COLO668 (cell line): Measurements from ENCODE around the gene CASZ1.

Experiments used
- DNase-seq: peaks from one replicate; lab custom pipeline; 2025; ENCODE audit not compliant: unreplicated experiment; lab: John Stamatoyannopoulos, UW

Gene CASZ1

GRCh38 chr1:10825592-10825991, 29.1 kb upstream of the CASZ1 start:
- DNase-seq: no peak

DNA sequence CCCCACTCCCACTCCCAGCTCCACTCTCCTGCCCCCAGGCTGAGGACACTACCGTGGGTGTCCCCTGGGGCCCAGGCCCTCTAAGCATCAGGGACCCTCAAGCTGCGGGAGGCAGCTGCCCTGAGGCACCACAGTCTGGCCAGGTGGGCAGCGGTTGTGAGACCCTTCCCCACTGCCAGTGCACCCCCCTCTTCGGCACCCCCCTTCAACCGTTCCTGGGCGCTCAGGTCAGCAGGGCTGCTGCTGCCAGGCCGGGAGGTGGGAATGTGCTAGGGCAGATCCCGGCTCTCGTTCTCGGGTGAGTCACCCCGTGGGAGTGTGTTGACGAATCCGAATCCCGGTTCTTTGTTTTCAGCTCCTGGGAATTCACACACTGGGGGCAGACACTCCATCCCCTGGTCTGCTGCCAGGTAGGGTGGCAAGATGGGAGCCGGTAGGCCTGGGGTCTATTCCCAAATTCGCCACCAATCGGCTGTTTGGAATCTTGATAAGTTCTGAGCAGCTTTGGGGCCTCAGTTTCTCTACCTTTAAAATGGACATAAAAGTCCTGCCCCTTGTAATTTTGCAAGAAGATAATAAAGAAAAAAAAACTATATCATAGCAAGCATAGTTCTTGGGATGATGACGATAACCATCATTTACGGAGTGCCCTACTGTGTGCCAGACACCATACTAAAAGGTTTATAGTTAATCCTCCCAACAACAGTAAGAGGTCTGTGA, 28.5 kb upstream of the CASZ1 start:
- peak; percentile 59 for DNase-seq

- DNase-seq: no peak
Observed at GRCh38 chr1:10823000-10823401, 26.6 kb upstream of the CASZ1 start.

- DNase-seq: no peak
Observed at GRCh38 chr1:10821388-10821787, 24.9 kb upstream of the CASZ1 start.

DNA sequence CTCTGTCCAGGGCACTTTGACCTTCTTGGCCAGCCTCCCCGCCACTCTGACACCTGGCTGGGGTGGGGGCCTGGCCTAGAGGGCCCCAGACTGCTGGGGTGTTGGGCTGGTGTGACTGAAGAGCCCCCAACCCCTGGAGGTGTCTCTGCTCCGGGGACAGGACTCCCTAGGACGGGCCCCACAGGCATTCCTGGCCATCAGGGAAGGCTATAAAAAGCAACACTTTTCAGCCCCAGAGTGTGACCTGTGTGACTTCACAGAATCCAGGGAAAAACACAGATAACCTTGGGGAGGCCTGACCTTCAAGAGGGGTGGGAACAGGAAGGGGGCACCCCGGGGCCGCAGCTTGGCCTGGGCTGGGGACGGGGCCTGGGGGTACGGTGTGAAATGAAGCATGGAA, 24.0 kb upstream of the CASZ1 start:
- no peak for DNase-seq

GRCh38 chr1:10819198-10819901, 22.9 kb upstream of the CASZ1 start:
- no peak for DNase-seq

GRCh38 chr1:10818262-10819197, 22.1 kb upstream of the CASZ1 start:
- peak; percentile 53 for DNase-seq

- DNase-seq: no peak
Observed at GRCh38 chr1:10816743-10817369, 20.4 kb upstream of the CASZ1 start.

GRCh38 chr1:10816233-10816632, 19.8 kb upstream of the CASZ1 start:
- no peak for DNase-seq

GRCh38 chr1:10815858-10816195, 19.4 kb upstream of the CASZ1 start:
- DNase-seq: no peak

DNA sequence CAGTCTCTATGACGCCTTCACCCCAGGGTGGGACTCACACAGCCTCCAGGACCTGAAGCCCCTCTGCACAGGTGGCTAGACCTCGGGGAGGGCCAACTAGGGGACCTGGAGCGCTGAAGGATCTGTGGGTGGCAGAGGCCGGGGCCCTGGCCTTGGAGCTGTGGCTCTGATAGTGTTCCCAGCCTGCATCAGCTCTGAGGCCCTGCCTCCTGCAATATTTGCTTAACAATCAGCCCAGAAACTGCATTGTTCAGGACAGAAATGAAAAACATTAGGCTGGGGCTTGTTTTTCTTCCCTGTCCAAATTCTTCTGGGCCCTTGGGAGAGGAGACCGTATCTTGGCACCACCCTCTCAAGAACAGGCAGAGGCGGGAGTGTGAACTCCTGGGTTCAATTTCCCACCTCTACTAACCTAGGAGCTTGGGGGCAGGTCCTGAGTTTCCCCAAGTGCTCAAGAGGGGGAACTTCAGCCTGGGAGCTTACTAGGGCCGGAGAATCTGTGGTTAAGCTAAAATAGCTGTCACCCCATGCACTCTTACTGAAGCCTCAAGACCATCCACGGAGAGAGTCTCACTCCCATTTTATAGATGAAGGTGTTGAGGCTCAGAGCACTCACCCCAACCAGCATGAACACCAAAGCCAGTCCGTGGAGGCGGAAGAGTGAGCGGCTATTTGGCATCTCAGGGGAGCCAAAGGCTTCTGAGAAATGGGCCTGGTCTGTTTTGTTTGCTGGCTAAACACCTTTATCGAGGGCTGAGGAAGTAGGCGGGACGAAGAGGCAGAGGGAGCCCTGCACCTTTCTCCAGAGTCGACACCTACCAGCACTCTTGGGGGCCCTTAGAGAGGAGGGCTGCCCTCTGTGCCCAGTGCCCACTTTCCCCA, 18.8 kb upstream of the CASZ1 start:
- peak; percentile 27 for DNase-seq

- no peak for DNase-seq
Observed at GRCh38 chr1:10814312-10814711, 17.9 kb upstream of the CASZ1 start.

GRCh38 chr1:10813799-10814198, 17.4 kb upstream of the CASZ1 start:
- DNase-seq: no peak

DNA sequence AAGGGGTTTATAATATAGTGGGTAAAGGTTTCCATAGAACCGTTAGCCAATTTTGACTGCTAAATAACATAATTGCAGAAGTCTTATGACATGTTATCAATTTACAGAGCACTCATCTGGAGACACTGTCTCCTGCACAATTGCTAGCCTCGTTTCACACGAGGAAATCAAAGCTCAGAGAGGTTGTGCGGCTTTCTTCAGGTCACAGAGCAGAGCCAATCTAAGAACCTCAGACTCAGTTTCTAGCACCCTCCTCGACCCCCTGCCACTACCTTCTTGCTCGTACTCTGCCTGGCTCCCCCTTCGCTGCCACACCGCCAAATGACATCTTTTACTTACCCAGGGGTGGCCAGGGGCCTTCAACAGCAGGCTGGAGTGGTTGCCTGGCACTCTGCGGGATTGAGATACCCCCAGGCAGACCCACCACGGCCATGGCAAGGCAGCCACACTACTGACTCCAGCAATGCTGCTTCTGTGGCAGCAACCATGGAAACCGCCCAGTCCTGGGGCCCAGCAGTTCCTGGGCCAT, 16.0 kb upstream of the CASZ1 start:
- DNase-seq: no peak

- DNase-seq: no peak
Observed at GRCh38 chr1:10808441-10808840, 12.0 kb upstream of the CASZ1 start.

DNA sequence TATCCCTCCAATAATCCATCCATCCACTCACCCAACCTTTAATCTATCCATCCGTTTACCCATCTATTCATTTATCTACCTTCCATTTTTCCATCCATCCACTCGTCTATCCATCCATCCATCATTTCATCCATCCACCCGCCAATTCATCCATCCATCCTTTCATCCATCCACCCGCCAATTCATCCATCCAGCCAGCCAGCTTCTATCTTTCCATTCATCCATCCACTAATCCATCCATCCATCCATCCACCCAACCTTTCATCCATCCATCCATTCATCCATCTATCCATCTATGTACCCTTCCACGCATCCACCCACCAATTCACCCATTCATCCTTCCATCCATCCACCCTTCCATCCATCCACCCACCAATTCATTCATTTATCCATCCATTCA, 10.5 kb upstream of the CASZ1 start:
- DNase-seq: no peak

DNA sequence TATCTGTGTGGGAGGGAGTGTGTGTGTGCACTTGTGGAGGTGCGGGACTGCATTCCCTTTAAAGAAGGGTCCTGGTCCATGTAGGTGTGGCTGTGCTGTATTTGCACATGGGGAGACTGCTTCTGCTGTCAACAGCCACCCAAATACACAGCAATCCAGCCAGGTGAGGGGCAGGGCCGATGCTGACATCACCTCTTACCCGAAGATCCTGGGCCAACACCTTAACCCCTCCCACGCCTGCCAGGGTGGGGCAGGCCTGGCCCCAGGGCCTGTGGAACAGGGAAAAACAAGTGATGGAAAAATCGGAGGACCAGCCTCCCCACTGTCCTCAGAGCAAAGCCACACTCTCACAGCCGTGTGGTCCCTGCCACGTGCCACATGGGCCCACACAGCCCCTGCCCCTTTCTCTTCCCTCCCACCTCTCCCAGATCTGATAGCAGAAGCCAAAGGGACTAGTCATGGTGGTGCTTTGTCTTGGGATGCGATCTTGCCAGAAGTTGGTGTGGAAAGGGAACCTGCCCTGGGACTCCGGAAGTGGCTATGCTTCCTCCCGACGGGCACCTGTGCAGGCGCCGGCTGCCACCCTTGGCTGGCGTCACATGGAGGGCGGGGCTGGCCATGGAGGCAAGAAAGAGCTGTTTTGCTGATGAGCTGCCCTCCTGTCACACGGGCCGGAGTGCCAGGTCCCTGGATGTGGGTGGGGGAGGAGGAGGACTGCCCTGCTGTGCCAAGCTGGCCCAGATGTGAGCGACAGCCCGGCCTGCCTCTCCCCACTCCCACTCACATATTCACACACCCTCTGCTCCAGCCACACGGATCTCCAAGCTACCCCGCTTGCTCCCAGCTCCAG, 7.8 kb upstream of the CASZ1 start:
- DNase-seq: peak; percentile 90

DNA sequence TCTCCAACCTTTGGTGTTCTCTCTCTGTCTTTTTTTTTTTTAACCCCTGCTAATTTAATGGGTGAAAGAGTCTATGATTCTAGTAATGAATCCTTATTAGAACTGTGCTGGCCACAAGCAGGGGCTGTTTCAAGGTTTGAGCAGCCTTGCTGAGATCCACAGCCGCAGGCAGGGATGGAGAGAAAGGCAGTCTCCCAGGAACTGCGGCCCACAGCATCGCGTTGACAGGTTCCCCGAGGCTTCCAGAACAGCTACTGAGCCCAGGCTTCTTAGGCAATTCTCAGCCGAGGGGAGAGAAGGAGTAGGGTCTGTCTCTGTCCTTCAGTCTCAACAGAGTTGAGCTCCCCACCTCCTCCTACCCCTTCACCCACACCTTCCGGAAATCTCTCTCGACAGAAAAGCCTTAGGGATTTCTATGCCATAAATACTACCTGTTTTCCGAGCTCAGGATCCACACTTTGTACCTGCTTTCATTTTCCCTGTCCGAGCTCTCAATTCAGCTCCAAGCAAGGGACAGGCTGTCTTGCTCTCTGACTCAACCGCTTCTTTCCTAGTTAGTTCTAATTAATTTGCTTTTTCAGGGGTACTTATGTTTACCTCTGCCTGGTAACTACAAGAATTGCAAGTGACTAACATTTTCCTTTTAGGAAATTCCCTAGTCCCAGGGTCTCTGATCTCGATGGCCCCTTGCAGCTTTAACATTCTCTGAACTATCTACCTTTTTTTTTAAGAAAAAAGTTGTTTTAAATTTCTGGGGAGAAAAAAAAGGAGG, 6.7 kb upstream of the CASZ1 start:
- DNase-seq: no peak
